IPS-15b (cell line): ENCODE measurements around the gene PSMG2.

Source experiments
- H3K27me3 ChIP-seq: one replicate; pipeline ENCODE4 v1.6.1; 2013; ENCODE audit warnings: low read length; ENCODE audit not compliant: control insufficient read depth, insufficient read depth
- H3K36me3 ChIP-seq: one replicate; pipeline ENCODE4 v1.6.1; 2013; ENCODE audit warnings: low read length; ENCODE audit not compliant: control insufficient read depth, insufficient read depth
- H3K4me1 ChIP-seq: one replicate; pipeline ENCODE4 v1.6.1; 2013; ENCODE audit warnings: mild to moderate bottlenecking, low read length; ENCODE audit not compliant: control insufficient read depth, insufficient read depth
- H3K4me3 ChIP-seq: one replicate; pipeline ENCODE4 v1.5.1; 2013; ENCODE audit warnings: low read depth, low read length
- H3K9ac ChIP-seq: one replicate; pipeline ENCODE4 v1.6.1; 2013; ENCODE audit warnings: low read depth, mild to moderate bottlenecking, low read length
- H3K9me3 ChIP-seq: one replicate; pipeline ENCODE4 v1.6.1; 2013; ENCODE audit warnings: mild to moderate bottlenecking, low read length; ENCODE audit not compliant: control insufficient read depth, insufficient read depth

PSMG2 gene

GRCh38 chr18:12702221-12703095 is at the start of gene PSMG2, which contains the start of gene CEP76:
Gene PSMG2, plus strand, starts transcription at chr18:12703042. Its CDS starts 66 bp downstream, at chr18:12703108.
Gene CEP76, minus strand, starts transcription at chr18:12702723. Its CDS starts 175 bp downstream, at chr18:12702548.
- H3K9me3 ChIP-seq: no peaks in the 10 kb centered on the region
- H3K27me3 ChIP-seq: no peaks in the 10 kb centered on the region
- peak within 1 kb of the TSS; percentile 98 for H3K9ac ChIP-seq
- peaks cover 7% of the 10 kb centered on the region for H3K4me1 ChIP-seq
- H3K36me3 ChIP-seq: peaks cover 2% of the 10 kb centered on the region
- H3K4me3 ChIP-seq: peak within 1 kb of the TSS; percentile 96

- Histone ChIP-seq H3K4me1 (peaks cover 8% of the 10 kb centered on the region), H3K4me3 (no peak overlapping the region)
Observed at GRCh38 chr18:12654971-12655370, 47.9 kb upstream of the PSMG2 start.

DNA sequence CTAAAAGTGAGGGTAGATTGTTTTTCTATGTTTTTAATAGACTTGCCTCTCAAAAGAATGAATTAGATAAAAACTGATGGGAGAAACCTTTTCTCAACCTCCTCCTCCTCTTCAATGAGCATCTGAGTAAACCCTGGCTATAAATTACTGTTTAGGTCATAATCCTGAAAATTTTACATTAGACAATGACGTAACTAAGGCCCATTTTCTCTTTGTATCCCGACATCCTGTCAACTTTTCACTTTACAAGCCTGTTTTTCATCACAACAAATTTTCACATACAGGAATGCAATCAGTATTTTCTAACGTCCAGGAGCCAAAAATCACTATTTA is 46.3 kb upstream of the PSMG2 start:
- H3K9ac ChIP-seq: no peak overlapping the region
- no peaks in the 10 kb centered on the region for H3K36me3 ChIP-seq

More at GRCh38 chr18:12654971-12655370, 47.9 kb upstream of the PSMG2 start:
- Histone ChIP-seq H3K36me3 (no peaks in the 10 kb centered on the region), H3K27me3 (peaks cover 9% of the 10 kb centered on the region), H3K9ac (no peak overlapping the region), H3K9me3 (no peaks in the 10 kb centered on the region)

DNA sequence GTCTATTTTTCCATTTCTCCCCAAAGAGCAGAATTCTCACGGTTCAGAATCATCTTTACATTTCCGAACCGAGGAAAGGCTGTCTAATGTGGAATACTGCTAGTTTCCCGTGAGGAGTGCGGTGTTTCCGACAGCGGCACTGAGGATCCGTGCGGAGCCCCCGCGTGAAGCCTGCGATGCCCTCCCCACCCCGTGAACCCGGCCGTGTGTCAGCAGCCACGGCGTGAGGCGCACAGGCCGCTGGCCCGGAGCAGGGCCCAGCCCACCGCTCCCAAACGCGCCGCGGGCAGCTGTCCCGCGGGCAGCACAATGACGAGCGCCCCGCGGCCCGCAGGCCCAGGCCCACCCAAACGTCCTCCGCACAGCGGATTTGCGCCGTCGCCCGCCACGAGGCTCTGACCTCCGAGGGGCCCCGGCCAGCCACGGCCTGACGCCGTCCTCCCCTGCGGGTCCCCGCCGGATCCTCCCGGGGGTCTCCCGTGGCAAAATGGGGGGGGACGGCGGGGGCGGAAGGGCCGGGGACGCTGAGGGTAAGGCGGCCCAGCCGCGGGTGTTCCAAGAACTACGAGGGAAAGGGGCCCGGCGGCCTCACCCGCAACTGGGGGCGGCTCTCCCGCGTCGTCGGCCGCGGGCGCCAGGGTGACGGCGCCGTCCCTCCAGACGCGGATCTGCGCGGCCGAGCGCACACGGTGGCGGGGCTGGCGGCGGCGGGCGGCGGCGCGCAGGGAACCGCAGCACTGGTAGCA is 45.7 kb upstream of the PSMG2 start:
- peaks cover 3% of the 10 kb centered on the region for H3K4me1 ChIP-seq
- peaks cover 9% of the 10 kb centered on the region for H3K27me3 ChIP-seq
- H3K9me3 ChIP-seq: no peaks in the 10 kb centered on the region
- H3K9ac ChIP-seq: peak overlapping the region; percentile 24
- no peaks in the 10 kb centered on the region for H3K36me3 ChIP-seq
- peak overlapping the region; percentile 66 for H3K4me3 ChIP-seq

More for the DNA sequence above, 46.3 kb upstream of the PSMG2 start:
- Histone ChIP-seq H3K9me3 (no peaks in the 10 kb centered on the region), H3K4me3 (peak overlapping the region; percentile 66), H3K4me1 (peaks cover 7% of the 10 kb centered on the region), H3K27me3 (peaks cover 9% of the 10 kb centered on the region)

- Histone ChIP-seq H3K4me1 (no peaks in the 10 kb centered on the region), H3K9me3 (no peaks in the 10 kb centered on the region), H3K36me3 (no peaks in the 10 kb centered on the region), H3K9ac (peak within 1 kb of the TSS; percentile 24), H3K4me3 (peak within 1 kb of the TSS; percentile 66), H3K27me3 (peaks cover 9% of the 10 kb centered on the region)
Observed at GRCh38 chr18:12657684-12658425, 45.0 kb upstream of the PSMG2 start, which contains the start of gene SPIRE1. Gene SPIRE1, minus strand, starts transcription at chr18:12658107. Its CDS starts 241 bp downstream, at chr18:12657866.

GRCh38 chr18:12658426-12659138 is 44.3 kb upstream of the PSMG2 start:
- H3K4me1 ChIP-seq: no peaks in the 10 kb centered on the region
- peak overlapping the region; percentile 62 for H3K4me3 ChIP-seq
- H3K36me3 ChIP-seq: no peaks in the 10 kb centered on the region
- peaks cover 9% of the 10 kb centered on the region for H3K27me3 ChIP-seq
- H3K9me3 ChIP-seq: no peaks in the 10 kb centered on the region
- no peak overlapping the region for H3K9ac ChIP-seq

DNA sequence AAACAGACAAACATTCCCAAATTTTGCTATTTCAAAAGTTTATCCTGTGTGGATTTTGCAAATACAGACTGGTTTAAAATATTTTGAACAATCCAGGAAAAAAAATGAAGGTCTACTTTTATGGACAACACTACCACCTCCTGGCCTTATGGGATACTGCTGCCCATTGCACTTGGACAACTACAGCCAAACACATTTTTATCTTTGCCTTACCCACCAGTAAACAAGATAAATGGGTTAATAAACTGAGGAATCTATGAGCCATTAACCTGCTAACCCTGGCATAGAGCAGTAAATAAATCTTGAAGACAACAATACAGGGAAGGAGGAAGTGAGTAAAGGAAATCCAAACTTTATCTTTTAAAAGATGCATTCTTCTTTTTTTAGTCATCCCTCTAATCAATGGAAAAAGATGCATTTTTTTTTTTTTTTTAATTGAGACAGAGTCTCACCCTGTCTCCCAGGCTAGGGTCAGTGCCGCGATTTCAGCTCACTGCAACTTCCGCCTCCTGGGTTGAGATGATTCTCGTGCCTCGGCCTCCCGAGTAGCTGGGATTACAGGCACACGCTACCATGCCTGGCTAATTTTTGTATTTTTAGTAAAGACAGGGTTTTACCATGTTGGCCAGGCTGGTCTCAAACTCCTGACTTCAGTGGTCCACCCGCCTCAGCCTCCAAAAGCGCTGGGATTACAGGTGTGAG is 42.8 kb upstream of the PSMG2 start:
- Histone ChIP-seq H3K4me3 (no peak overlapping the region), H3K27me3 (peaks cover 9% of the 10 kb centered on the region), H3K9me3 (no peaks in the 10 kb centered on the region), H3K36me3 (no peaks in the 10 kb centered on the region), H3K9ac (no peak overlapping the region), H3K4me1 (no peaks in the 10 kb centered on the region)

DNA sequence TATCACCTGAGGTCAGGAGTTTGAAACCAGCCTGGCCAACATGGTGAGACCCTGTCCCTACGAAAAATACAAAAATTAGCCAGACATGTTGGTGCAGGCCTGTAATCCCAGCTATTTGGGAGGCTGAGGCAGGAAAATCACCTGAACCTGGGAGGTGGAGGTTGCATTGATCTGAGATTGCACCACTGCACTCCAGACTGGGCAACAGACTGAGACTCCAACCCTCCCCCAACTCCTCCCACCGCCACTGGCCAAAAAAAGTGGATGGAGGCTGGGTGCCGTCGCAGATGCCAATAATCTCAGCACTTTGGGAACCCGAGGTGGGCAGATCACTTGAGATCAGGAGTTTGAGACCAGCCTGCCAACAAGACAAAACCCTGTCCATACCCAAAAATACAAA is 34.8 kb upstream of the PSMG2 start:
- H3K4me1 ChIP-seq: no peaks in the 10 kb centered on the region
- H3K9ac ChIP-seq: no peak overlapping the region
- H3K9me3 ChIP-seq: no peaks in the 10 kb centered on the region
- no peak overlapping the region for H3K4me3 ChIP-seq
- H3K36me3 ChIP-seq: no peaks in the 10 kb centered on the region
- no peaks in the 10 kb centered on the region for H3K27me3 ChIP-seq

DNA sequence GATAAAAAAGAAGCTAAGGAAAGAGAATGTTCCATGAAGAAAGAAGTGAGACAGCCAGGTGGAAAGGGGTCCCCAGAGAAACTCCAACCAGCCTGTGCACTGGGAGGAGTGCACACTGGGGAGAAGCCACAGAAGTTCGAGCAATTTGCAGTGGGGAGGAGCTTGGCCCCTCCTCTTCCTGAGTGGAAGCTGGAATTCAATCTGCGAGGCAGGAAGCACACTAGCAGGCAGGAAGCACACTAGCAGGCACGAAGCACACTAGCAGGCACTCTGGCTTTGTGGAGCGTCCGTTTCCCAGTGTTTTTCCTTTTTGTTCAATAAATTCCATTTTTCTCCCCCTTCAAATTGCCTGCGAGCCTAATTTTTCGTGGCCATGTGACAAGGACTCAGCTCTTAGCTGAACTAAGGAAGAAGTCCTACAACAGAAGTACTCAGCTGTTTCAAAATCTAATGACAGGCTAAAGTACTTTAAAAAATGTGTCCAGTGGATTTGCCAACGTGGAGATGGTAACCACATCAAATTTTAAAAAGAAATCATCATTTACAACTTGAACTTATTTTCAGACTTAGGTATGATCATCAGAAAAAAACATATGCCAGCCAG is 23.6 kb upstream of the PSMG2 start:
- H3K4me3 ChIP-seq: no peak overlapping the region
- no peaks in the 10 kb centered on the region for H3K4me1 ChIP-seq
- peaks cover 13% of the 10 kb centered on the region for H3K36me3 ChIP-seq
- no peaks in the 10 kb centered on the region for H3K9me3 ChIP-seq
- H3K27me3 ChIP-seq: no peaks in the 10 kb centered on the region
- H3K9ac ChIP-seq: no peak overlapping the region

- H3K9ac ChIP-seq: no peak overlapping the region
- no peaks in the 10 kb centered on the region for H3K27me3 ChIP-seq
- no peaks in the 10 kb centered on the region for H3K9me3 ChIP-seq
- H3K36me3 ChIP-seq: peaks cover 6% of the 10 kb centered on the region
- H3K4me1 ChIP-seq: no peaks in the 10 kb centered on the region
- H3K4me3 ChIP-seq: no peak overlapping the region
Observed at GRCh38 chr18:12686100-12686499, 16.7 kb upstream of the PSMG2 start.
